HCT116 (cell line): ENCODE measurements around the gene S100A12. TPM values are rescaled to one million over a fixed set of nuclear protein-coding genes. Genes with fewer than 3 reads are reported as not detected.

Source experiments
- ATAC-seq: fragments of 200-7000 bp; cut with Tn5 transposase; 2 replicates; pipeline ENCODE4 v1.9.1; 2020; ENCODE audit warnings: mild to moderate bottlenecking, moderate library complexity
- BruUV-seq: library from RNA; stranded (reverse); fragments of 400-500 nt; replicated peaks from 2 replicates; lab custom pipeline; 2021; lab: Mats Ljungman, UMichigan
- CTCF ChIA-PET: fragments of 300-600 bp; sonication (Branson Sonifier 250); formaldehyde crosslinking; loops from one replicate; lab custom pipeline; 2021; ENCODE audit warnings: antibody characterized with exemption; lab: Charles Lee
- POLR2A ChIA-PET: fragments of 300-600, 350-600 bp; sonication (Branson Sonifier 250); formaldehyde crosslinking; loops from one replicate; lab custom pipeline; 2021; ENCODE audit warnings: antibody characterized with exemption; lab: Charles Lee
- RAD21 ChIA-PET, 2 experiments: fragments of 300-600 bp; sonication (Branson Sonifier 250); formaldehyde crosslinking; loops; one replicate each; lab custom pipeline; 2023; ENCODE audit warnings: low total read pairs in 2 of 2; ENCODE audit not compliant: uncharacterized antibody in 2 of 2, unreplicated experiment in 2 of 2, low non-redundant PET in 1 of 2; lab: Charles Lee
- DNase-seq: peaks from one replicate; pipeline ENCODE4 v3.0.0-alpha.2; 2010; ENCODE audit warnings: low read depth, low spot score
- H2AFZ ChIP-seq: fragments of 200-600 bp; shearing (Covaris generic), sonication (generic); 2 replicates; pipeline ENCODE4 v1.6.1; 2017; ENCODE audit warnings: low read depth, mixed run types, mixed read lengths, antibody characterized with exemption, low read length; ENCODE audit not compliant: poor library complexity, severe bottlenecking
- H3K27ac ChIP-seq: 2 replicates; pipeline ENCODE4 v1.5.1; 2012; ENCODE audit warnings: low read depth, low read length
- H3K27me3 ChIP-seq: fragments of 200-600 bp; sonication (generic); 2 replicates; pipeline ENCODE4 v1.6.1; 2016; ENCODE audit warnings: mixed run types, low read length, mixed read lengths; ENCODE audit not compliant: insufficient read depth
- H3K36me3 ChIP-seq, 2 experiments: fragments of 200-500 bp in 1 of 2; fragments of 200-600 bp in 1 of 2; sonication (Bioruptor generic) in 1 of 2; sonication (generic) in 1 of 2; 2 replicates each; pipeline versions ENCODE4 v1.5.1 to v1.6.1; 2014 to 2016; ENCODE audit warnings: low read length in 2 of 2, inconsistent platforms in 1 of 2, mixed read lengths in 1 of 2, mixed run types in 1 of 2; ENCODE audit not compliant: insufficient read depth in 2 of 2, control insufficient read depth in 1 of 2
- H3K4me1 ChIP-seq, 2 experiments: fragments of 200-600 bp in 1 of 2; sonication (generic) in 1 of 2; 2 replicates each; pipeline versions ENCODE4 v1.5.1 to v1.6.1; 2012 to 2017; ENCODE audit warnings: low read length in 2 of 2, inconsistent platforms in 1 of 2, mild to moderate bottlenecking in 1 of 2, mixed read lengths in 1 of 2, mixed run types in 1 of 2, moderate library complexity in 1 of 2; ENCODE audit not compliant: insufficient read depth in 2 of 2, control insufficient read depth in 1 of 2
- H3K4me2 ChIP-seq: fragments of 200-600 bp; sonication (generic); 2 replicates; pipeline ENCODE4 v1.6.1; 2017; ENCODE audit warnings: mixed run types, low read length, mixed read lengths
- H3K4me3 ChIP-seq, 2 experiments: fragments of 200-600 bp in 1 of 2; sonication (generic) in 1 of 2; replicated peaks in 1 of 2; 2 replicates each; pipeline ENCODE4 v1.5.1; 2011 to 2016; ENCODE audit warnings: low read length in 2 of 2, control low read depth in 1 of 2, low read depth in 1 of 2, mild to moderate bottlenecking in 1 of 2, mixed read lengths in 1 of 2, mixed run types in 1 of 2
- H3K79me2 ChIP-seq: fragments of 200-600 bp; sonication (generic); 2 replicates; pipeline ENCODE4 v1.6.1; 2017; ENCODE audit warnings: mild to moderate bottlenecking, mixed run types, low read length, moderate library complexity, mixed read lengths; ENCODE audit not compliant: insufficient read depth
- H3K9ac ChIP-seq: fragments of 200-600 bp; sonication (generic); 2 replicates; pipeline ENCODE4 v1.6.1; 2016; ENCODE audit warnings: low read length, mixed read lengths
- H3K9me2 ChIP-seq: fragments of 200-600 bp; sonication (generic), shearing (Covaris generic); 2 replicates; pipeline ENCODE4 v1.6.1; 2017; ENCODE audit warnings: mixed run types, mild to moderate bottlenecking, moderate library complexity; ENCODE audit not compliant: insufficient read depth
- H3K9me3 ChIP-seq, 2 experiments: fragments of 200-500 bp in 1 of 2; fragments of 200-600 bp in 1 of 2; sonication (Bioruptor generic) in 1 of 2; sonication (generic) in 1 of 2; 2 replicates each; pipeline ENCODE4 v1.6.1; 2014 to 2017; ENCODE audit warnings: low read length in 2 of 2, mixed read lengths in 2 of 2, inconsistent platforms in 1 of 2, low read depth in 1 of 2, mild to moderate bottlenecking in 1 of 2, mixed run types in 1 of 2, moderate library complexity in 1 of 2; ENCODE audit not compliant: control insufficient read depth in 1 of 2, insufficient read depth in 1 of 2
- H4K20me1 ChIP-seq: fragments of 200-600 bp; sonication (generic), shearing (Covaris generic); 2 replicates; pipeline ENCODE4 v1.6.1; 2017; ENCODE audit warnings: mixed run types, mild to moderate bottlenecking, moderate library complexity; ENCODE audit not compliant: insufficient read depth
- CBX3 ChIP-seq: IDR thresholded peaks from 2 replicates; pipeline ENCODE4 v1.6.1; 2012; ENCODE audit warnings: low read depth
- CEBPB ChIP-seq: IDR thresholded peaks from 2 replicates; pipeline ENCODE4 v1.6.1; 2012; ENCODE audit warnings: low read depth
- EGR1 ChIP-seq: IDR thresholded peaks from 2 replicates; pipeline ENCODE4 v1.6.1; 2012; ENCODE audit warnings: low read depth
- EZH2 ChIP-seq: fragments of 200-600 bp; sonication (generic); IDR thresholded peaks from 2 replicates; pipeline ENCODE4 v1.6.1; 2017; ENCODE audit warnings: antibody characterized with exemption, mixed run types
- FOSL1 ChIP-seq: IDR thresholded peaks from 2 replicates; pipeline ENCODE4 v1.6.1; 2012; ENCODE audit warnings: low read depth
- JUND ChIP-seq: IDR thresholded peaks from 2 replicates; pipeline ENCODE4 v1.6.1; 2012
- POLR2AphosphoS5 ChIP-seq: IDR thresholded peaks from 2 replicates; pipeline ENCODE4 v1.6.1; 2011; ENCODE audit warnings: mild to moderate bottlenecking, low read depth, low read length, moderate library complexity
- RAD21 ChIP-seq: IDR thresholded peaks from 2 replicates; pipeline ENCODE4 v1.6.1; 2012; ENCODE audit warnings: low read depth, mild to moderate bottlenecking
- REST ChIP-seq: IDR thresholded peaks from 2 replicates; pipeline ENCODE4 v1.6.1; 2012; ENCODE audit warnings: low read depth
- SRF ChIP-seq: IDR thresholded peaks from 2 replicates; pipeline ENCODE4 v1.6.1; 2012; ENCODE audit warnings: low read depth
- YY1 ChIP-seq: IDR thresholded peaks from 2 replicates; pipeline ENCODE4 v1.6.1; 2011; ENCODE audit warnings: low read length, low read depth, moderate library complexity, mild to moderate bottlenecking; ENCODE audit not compliant: insufficient replicate concordance; ENCODE audit errors: extremely low read depth
- ZFX ChIP-seq: fragments of 450-650 bp; IDR thresholded peaks from 2 replicates; pipeline ENCODE4 v1.6.1; 2017
- intact Hi-C: fragments of 100-400 bp; cut with micrococcal nuclease; formaldehyde crosslinking; loops from 2 replicates; pipeline ENCODE4 v1.10.0; 2022
- total RNA-seq: library from RNA; stranded (reverse); gene quantifications from one replicate; pipeline ENCODE4 v1.2.1, GENCODE V29; 2021; ENCODE audit not compliant: unreplicated experiment
- TF ChIP-seq, protein P1 (sequence below): IDR thresholded peaks from 2 replicates; pipeline ENCODE4 v1.6.1; 2012

The S100A12 gene
- total RNA-seq, 1 experiment from 2014 or later: not detected

DNA sequence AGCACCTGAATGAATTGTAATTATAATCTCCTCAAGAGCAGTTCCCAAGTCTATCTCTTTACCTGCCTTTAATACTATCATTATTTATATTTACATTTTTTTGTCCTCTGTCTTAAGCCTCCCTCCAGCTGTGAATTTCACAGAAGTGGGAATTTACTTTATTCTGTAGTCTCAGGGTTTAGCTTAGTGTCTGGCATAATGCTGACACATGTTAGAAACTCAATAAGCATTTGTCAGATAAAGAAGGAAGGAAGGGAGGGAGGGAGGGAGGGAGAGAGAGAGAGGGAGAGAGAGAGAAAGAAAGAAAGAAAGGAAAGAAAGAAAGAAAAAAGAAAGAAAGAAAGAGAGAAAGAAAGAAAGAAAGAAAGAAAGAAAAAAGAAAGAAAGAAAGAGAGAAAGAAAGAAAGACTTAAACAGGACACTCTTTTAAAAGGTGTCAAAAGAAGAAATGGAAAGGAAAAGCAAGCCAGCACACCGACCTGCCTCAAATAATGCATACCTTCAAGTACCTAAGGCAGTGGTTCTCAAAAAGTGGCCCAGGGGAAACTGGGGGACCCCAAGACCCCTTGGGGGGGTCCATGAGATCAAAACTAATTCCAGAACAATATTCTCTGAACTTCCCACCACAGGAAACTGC lies 25.0 kb downstream of the S100A12 start:
- no peaks in the 10 kb centered on the region; a peak in 1 of 4 replicates for H3K4me1 ChIP-seq
- RAD21 ChIA-PET: no interaction called here
- H3K27ac ChIP-seq: no peak overlapping the region
- H3K4me3 ChIP-seq: no peak overlapping the region
- no peak overlapping the region for H2AFZ ChIP-seq
- DNase-seq (no peak), ATAC-seq (no peak)
- no peaks in the 10 kb centered on the region for H4K20me1 ChIP-seq
- H3K9me2 ChIP-seq: no peaks in the 10 kb centered on the region
- CTCF ChIA-PET: interaction anchor here (6.7 kb wide), 1 partner anchor 146 kb away, joined by 133 read pairs; no protein-coding TSS in a partner anchor
- H3K27me3 ChIP-seq: peaks cover 38% of the 10 kb centered on the region
- no peak overlapping the region for H3K4me2 ChIP-seq
- no peaks in the 10 kb centered on the region for H3K36me3 ChIP-seq
- intact Hi-C loops: loop anchor here (5.0 kb wide), 2 partner anchors 277 to 922 kb away; partner anchors contain the start of genes HAX1, S100A1 and S100A13
- no peak overlapping the region for H3K9ac ChIP-seq
- no TSS peak for BruUV-seq
- no peaks in the 10 kb centered on the region for H3K9me3 ChIP-seq
- no peak for TF ChIP-seq ZFX
- TF ChIP-seq POLR2AphosphoS5: no peak
- no peak for TF ChIP-seq YY1
- no peak for TF ChIP-seq CBX3
- no peak for TF ChIP-seq EGR1
- no peak for TF ChIP-seq EZH2
- TF ChIP-seq, protein P1, sequence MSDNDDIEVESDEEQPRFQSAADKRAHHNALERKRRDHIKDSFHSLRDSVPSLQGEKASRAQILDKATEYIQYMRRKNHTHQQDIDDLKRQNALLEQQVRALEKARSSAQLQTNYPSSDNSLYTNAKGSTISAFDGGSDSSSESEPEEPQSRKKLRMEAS: no peak
- TF ChIP-seq JUND: no peak
- TF ChIP-seq SRF: no peak
- no peak for TF ChIP-seq REST
- no peak for TF ChIP-seq FOSL1
- no peak for TF ChIP-seq RAD21
- TF ChIP-seq CEBPB: no peak
- POLR2A ChIA-PET: no interaction called here
- H3K79me2 ChIP-seq: no peaks in the 10 kb centered on the region
